Panc1 (cell line): ENCODE results near the gene PDK2.

Experiments
- POLR2AphosphoS5 ChIP-seq: IDR thresholded peaks from 2 replicates; pipeline ENCODE4 v1.6.1; 2012; ENCODE audit warnings: mild to moderate bottlenecking, low read depth, low read length, moderate library complexity
- SIN3A ChIP-seq: IDR thresholded peaks from 2 replicates; pipeline ENCODE4 v1.6.1; 2012; ENCODE audit warnings: low read depth, mild to moderate bottlenecking, low read length, moderate library complexity, borderline replicate concordance; ENCODE audit not compliant: insufficient read depth
- TF ChIP-seq, protein P1 (sequence below): fragments of 450-650 bp; IDR thresholded peaks from 2 replicates; pipeline ENCODE4 v1.5.1; 2017; ENCODE audit warnings: mild to moderate bottlenecking
- TF ChIP-seq, protein P2 (sequence below), 2 experiments: IDR thresholded peaks; 2 replicates each; pipeline ENCODE4 v1.6.1; 2011 to 2012; ENCODE audit warnings: low read depth in 2 of 2, control low read depth in 1 of 2, low read length in 1 of 2, mild to moderate bottlenecking in 1 of 2, moderate library complexity in 1 of 2; ENCODE audit not compliant: insufficient read depth in 1 of 2

DNA sequence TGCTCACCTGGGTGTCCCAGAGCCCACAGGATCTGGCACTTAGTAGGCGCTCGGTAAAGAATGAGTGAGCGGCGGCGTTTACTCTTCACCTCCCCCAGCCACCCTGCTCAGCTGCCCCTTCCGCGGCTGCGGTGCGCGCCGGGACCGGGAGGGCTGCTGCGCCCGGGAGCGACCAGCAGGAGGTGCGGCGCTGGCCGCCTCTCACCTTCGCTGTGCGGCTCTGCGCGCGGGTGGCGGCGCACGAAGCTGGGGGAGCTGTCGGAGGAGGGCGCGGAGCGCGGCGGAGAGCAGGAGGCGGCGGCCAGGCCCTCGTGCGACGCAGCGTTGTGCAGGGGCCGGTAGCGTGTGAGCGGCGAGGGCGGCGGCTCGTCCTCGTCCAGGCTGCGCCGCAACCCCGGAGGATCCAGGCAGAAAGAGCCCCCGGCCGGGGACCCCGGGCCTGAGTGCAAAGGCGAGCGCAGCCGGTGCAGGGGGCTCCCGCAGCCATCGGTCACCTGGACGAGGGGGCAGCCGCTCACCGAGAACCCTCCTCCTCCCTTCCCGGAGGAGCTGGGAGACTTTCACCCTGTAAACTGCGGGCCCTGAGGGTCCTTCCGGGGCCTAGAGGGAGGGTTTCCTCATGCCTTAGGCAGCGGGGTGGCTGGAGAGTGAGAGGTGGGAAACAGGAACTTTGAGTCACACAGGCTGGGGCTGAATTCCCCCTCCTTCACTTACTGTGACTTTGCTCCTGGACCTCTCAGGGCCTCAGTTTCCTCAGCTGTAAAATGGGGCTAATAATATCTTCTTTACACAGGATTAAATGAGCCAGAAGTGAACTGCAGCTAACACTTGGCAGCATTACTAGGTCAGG lies 22.3 kb downstream of the PDK2 start:
- TF ChIP-seq, protein P1, sequence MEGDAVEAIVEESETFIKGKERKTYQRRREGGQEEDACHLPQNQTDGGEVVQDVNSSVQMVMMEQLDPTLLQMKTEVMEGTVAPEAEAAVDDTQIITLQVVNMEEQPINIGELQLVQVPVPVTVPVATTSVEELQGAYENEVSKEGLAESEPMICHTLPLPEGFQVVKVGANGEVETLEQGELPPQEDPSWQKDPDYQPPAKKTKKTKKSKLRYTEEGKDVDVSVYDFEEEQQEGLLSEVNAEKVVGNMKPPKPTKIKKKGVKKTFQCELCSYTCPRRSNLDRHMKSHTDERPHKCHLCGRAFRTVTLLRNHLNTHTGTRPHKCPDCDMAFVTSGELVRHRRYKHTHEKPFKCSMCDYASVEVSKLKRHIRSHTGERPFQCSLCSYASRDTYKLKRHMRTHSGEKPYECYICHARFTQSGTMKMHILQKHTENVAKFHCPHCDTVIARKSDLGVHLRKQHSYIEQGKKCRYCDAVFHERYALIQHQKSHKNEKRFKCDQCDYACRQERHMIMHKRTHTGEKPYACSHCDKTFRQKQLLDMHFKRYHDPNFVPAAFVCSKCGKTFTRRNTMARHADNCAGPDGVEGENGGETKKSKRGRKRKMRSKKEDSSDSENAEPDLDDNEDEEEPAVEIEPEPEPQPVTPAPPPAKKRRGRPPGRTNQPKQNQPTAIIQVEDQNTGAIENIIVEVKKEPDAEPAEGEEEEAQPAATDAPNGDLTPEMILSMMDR, result no peak; the same call in 1 of the 2 replicates
- TF ChIP-seq, protein P2, sequence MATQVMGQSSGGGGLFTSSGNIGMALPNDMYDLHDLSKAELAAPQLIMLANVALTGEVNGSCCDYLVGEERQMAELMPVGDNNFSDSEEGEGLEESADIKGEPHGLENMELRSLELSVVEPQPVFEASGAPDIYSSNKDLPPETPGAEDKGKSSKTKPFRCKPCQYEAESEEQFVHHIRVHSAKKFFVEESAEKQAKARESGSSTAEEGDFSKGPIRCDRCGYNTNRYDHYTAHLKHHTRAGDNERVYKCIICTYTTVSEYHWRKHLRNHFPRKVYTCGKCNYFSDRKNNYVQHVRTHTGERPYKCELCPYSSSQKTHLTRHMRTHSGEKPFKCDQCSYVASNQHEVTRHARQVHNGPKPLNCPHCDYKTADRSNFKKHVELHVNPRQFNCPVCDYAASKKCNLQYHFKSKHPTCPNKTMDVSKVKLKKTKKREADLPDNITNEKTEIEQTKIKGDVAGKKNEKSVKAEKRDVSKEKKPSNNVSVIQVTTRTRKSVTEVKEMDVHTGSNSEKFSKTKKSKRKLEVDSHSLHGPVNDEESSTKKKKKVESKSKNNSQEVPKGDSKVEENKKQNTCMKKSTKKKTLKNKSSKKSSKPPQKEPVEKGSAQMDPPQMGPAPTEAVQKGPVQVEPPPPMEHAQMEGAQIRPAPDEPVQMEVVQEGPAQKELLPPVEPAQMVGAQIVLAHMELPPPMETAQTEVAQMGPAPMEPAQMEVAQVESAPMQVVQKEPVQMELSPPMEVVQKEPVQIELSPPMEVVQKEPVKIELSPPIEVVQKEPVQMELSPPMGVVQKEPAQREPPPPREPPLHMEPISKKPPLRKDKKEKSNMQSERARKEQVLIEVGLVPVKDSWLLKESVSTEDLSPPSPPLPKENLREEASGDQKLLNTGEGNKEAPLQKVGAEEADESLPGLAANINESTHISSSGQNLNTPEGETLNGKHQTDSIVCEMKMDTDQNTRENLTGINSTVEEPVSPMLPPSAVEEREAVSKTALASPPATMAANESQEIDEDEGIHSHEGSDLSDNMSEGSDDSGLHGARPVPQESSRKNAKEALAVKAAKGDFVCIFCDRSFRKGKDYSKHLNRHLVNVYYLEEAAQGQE (IDR thresholded peaks at IDR 0.05; ENCODE audit: insufficient read depth in 1 of 2, low read depth in 2 of 2, low read length in 1 of 2), result no peak
- TF ChIP-seq POLR2AphosphoS5, result no peak
- no peak for TF ChIP-seq SIN3A
